Endothelial cell of umbilical vein (primary cell): Measurements from ENCODE around the gene CMSS1.

ENCODE experiments used
- EZH2 ChIP-seq: IDR thresholded peaks from 2 replicates; pipeline ENCODE4 v1.6.1; 2012; ENCODE audit warnings: borderline replicate concordance, low read depth, mild to moderate bottlenecking, moderate library complexity, low read length, inconsistent platforms; ENCODE audit not compliant: severe bottlenecking
- MAX ChIP-seq: IDR thresholded peaks from 2 replicates; pipeline ENCODE4 v1.6.1; 2011; ENCODE audit not compliant: insufficient read depth, insufficient read length
- POLR2A ChIP-seq: IDR thresholded peaks from 2 replicates; pipeline ENCODE4 v1.6.1; 2012; ENCODE audit warnings: low read depth, mild to moderate bottlenecking, control low read depth, low read length
- POLR2AphosphoS5 ChIP-seq: IDR thresholded peaks from 2 replicates; pipeline ENCODE4 v1.6.1; 2012; ENCODE audit warnings: low read depth, mild to moderate bottlenecking, control low read depth, low read length, moderate library complexity; ENCODE audit not compliant: insufficient read depth
- TF ChIP-seq, protein P1 (sequence below), 2 donors: IDR thresholded peaks; 1 replicate in 1 of 2; 2 replicates in 1 of 2; pipeline ENCODE4 v1.5.1; 2011; ENCODE audit warnings: low read length in 2 of 2, mild to moderate bottlenecking in 2 of 2, moderate library complexity in 2 of 2, control low read depth in 1 of 2, inconsistent platforms in 1 of 2, low read depth in 1 of 2; ENCODE audit not compliant: insufficient read depth in 1 of 2; ENCODE audit errors: extremely low read depth in 1 of 2

GRCh38 chr3:100160521-100160920 lies 342.9 kb downstream of the CMSS1 start:
- no peak for TF ChIP-seq POLR2AphosphoS5
- TF ChIP-seq, protein P1, sequence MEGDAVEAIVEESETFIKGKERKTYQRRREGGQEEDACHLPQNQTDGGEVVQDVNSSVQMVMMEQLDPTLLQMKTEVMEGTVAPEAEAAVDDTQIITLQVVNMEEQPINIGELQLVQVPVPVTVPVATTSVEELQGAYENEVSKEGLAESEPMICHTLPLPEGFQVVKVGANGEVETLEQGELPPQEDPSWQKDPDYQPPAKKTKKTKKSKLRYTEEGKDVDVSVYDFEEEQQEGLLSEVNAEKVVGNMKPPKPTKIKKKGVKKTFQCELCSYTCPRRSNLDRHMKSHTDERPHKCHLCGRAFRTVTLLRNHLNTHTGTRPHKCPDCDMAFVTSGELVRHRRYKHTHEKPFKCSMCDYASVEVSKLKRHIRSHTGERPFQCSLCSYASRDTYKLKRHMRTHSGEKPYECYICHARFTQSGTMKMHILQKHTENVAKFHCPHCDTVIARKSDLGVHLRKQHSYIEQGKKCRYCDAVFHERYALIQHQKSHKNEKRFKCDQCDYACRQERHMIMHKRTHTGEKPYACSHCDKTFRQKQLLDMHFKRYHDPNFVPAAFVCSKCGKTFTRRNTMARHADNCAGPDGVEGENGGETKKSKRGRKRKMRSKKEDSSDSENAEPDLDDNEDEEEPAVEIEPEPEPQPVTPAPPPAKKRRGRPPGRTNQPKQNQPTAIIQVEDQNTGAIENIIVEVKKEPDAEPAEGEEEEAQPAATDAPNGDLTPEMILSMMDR (IDR thresholded peaks at IDR 0.05; ENCODE audit: extremely low read depth in 1 of 2, insufficient read depth in 1 of 2, low read depth in 1 of 2, low read length in 2 of 2) = no peak
- TF ChIP-seq MAX = no peak
- no peak for TF ChIP-seq EZH2
- TF ChIP-seq POLR2A = no peak
